Cardiac atrium fibroblast (primary cell): ENCODE measurements around the gene SH3BP5L. TPM values are rescaled to one million over a fixed set of nuclear protein-coding genes. Genes with fewer than 3 reads are reported as not detected.

Experiments used
- total RNA-seq: library from RNA; depleted of rRNA; stranded (reverse); fragments of >200 nt; gene quantifications from 2 replicates; pipeline ENCODE4 v1.2.3, GENCODE V29; 2015

The SH3BP5L gene
- total RNA-seq: 21.3 and 27.7 TPM in 2 replicates

DNA sequence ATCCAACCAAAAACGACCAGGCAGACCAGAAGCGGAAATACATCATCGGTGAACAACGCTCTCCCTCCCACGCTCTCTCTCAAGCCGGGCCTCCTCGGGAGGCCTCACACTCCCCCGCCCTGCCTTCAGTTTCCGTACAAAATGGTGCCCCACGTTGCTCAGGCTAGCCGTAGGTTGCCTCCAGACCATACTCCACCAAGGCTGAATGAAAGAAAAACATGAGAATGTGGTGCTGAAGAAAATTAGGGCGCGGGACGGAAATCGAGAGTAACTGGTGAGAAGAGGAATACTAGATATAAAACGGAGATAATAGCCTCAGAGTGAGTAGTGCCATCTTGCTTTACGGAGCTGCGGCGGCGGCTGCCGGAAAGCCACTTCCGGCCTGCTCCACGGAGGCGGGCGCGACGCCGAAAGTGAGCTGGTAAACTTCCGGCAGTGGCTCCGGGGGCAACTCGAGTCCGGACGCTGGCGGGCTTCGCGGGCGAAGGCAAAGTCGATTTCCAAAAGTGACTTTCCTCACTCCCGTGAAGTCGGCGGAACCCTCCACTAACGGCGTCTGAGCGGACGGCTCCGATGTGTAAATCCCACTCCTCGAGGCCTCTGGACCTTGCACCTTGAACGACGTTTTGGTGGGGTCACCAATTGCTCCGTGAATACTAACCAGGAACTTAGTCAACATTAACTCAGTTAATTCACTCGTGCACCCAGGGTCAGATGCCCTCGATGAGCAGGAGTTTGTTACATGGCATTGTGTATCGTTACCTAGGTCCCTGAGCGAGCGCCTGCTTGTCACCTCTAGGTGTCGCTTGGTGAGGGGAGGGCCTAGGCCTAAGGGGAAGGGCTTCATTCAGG lies at the start of gene SH3BP5L:
SH3BP5L (minus strand) TSS at position 7 of the 852 bp plus-strand sequence. CDS start 980 bp downstream, outside the sequence.

DNA sequence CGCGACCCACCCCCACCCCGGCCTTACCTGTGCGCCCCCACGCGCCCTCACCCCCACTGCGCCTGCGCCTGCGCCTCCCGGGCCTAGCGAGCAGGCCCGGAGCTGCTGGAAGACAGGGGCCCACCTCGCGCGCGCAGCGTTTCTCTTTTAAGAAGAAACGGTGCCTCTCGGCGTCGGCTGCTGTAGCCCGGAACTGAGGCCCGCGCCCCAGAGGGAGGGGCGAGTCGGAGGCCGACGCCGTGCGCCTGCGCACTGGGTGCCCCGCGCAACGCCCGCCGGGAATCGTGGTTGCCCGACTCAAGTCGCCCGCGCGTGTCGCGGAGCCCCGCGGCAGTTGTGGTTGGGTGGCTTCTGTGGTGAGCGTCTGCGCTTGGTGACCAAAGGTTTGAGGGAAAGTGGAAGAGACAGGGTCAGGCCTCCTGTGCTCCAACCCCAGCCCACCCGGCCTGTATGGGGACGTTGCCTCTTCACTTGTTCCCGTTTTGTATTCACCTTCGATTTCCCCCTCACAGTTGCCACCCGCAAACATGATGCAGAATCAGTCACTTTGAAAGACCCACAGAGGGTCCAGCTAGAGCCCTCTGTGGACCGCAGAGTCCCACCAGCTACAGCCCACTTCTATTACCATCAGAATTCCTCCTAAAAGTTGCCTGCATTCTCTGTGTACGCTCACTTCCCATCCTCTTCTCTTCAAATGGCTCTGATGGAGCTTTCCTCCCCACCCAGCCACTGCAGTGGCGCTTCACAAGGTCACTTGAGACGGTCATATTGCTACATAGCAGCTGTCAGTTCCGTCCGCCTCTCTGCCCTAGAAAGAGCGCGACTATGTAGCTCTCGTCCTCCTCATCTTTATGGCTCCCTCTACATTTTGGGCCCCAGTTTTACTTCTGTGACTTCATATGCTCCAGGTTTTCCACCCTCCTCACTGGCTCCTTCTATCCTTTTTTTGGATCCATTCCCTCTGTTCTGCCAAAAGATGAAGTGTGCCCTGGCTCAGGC lies 33.5 kb upstream of the SH3BP5L start, which contains the start of gene ZNF692:
ZNF692 (minus strand) TSS at position 195 of the 999 bp plus-strand sequence. CDS start 776 bp downstream, outside the sequence.

DNA sequence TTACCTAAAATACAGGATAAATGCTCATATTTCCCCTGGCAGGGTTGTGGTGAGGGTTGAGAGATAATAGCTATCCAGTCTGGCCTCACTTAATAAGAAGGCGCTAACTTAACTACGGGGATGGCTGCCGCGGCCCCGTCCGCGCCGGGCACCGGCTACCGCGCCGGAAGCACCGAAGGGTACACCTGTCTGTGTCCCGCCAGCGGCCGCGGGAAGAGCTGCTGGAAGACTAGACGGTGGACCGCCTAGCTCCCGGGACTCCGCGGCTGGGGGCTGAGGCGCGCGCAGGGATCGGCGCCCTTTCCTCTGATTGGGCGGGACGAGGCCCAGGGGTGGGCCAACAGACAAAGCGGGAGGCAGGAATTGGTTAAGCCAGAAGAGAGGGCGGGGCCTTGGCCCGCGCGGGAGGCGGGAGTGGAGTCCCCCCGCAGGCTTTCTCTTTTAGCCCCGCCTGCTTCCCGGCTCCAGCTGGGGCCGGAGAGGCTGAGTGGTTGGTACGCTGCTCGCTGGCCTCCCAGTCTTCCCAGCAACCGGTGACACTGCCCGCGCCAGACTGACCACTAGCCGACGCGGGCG lies 12.2 kb upstream of the SH3BP5L start, which contains the start of gene ZNF672:
ZNF672 (plus strand) TSS at position 444 of the 576 bp plus-strand sequence. CDS start 9,051 bp downstream, outside the sequence.

Other genes with a start within 250 kb of the SH3BP5L start
- not detected in 2 replicates for gene OR2T10, start 228.2 kb downstream of the SH3BP5L start, total RNA-seq
- gene OR2T11, start 190.8 kb downstream of the SH3BP5L start, total RNA-seq: not detected in 2 replicates
- not detected in 2 replicates for gene OR2T35, start 180.6 kb downstream of the SH3BP5L start, total RNA-seq
- gene OR2T27, start 170.4 kb downstream of the SH3BP5L start, total RNA-seq: not detected in 2 replicates
- gene OR14I1, start 123.1 kb downstream of the SH3BP5L start, total RNA-seq: not detected in 2 replicates
- not detected in 2 replicates for gene LYPD8, start 70.2 kb downstream of the SH3BP5L start, total RNA-seq
- 15.2 and 18.5 TPM in 2 replicates for gene ZNF672, start 12.3 kb upstream of the SH3BP5L start, total RNA-seq
- gene ZNF692, start 33.2 kb upstream of the SH3BP5L start, total RNA-seq: 16.8 and 19.9 TPM in 2 replicates
- gene PGBD2, start 80.3 kb upstream of the SH3BP5L start, total RNA-seq: 4.2 TPM in 2 replicates